Ascending aorta (tissue), 2 donors: ENCODE results near the gene FAM228B. TPM values are rescaled to one million over a fixed set of nuclear protein-coding genes. Genes with fewer than 3 reads are reported as not detected.

Experiments used
- DNase-seq, 2 donors: peaks; one replicate each; pipeline ENCODE4 v3.0.0-alpha.2; 2019; ENCODE audit warnings: low spot score in 2 of 2
- H3K27ac ChIP-seq, 2 donors: fragments of 200-600 bp; sonication (generic); one replicate each; pipeline ENCODE4 v1.5.1; 2016 to 2017; ENCODE audit warnings: mild to moderate bottlenecking in 1 of 2
- H3K27me3 ChIP-seq: fragments of 200-600 bp; sonication (generic); one replicate; pipeline ENCODE4 v1.5.1; 2017
- H3K36me3 ChIP-seq, 2 donors: fragments of 200-600 bp; sonication (generic); one replicate each; pipeline ENCODE4 v1.5.1; 2016
- H3K4me1 ChIP-seq, 2 donors: fragments of 200-600 bp; sonication (generic); one replicate each; pipeline ENCODE4 v1.5.1; 2016 to 2017; ENCODE audit warnings: mild to moderate bottlenecking in 1 of 2
- H3K4me3 ChIP-seq, 2 donors: fragments of 200-600 bp; sonication (generic); one replicate each; pipeline ENCODE4 v1.5.1; 2016 to 2017; ENCODE audit warnings: mild to moderate bottlenecking in 1 of 2
- H3K9me3 ChIP-seq, 2 donors: fragments of 200-600 bp; sonication (generic); one replicate each; pipeline ENCODE4 v1.5.1; 2016
- intact Hi-C: fragments of 100-400 bp; cut with DNase I; formaldehyde crosslinking; loops from one replicate; pipeline ENCODE4 v1.15.1; 2023
- total RNA-seq: library from RNA; depleted of rRNA; stranded (reverse); fragments of >200 nt; gene quantifications from one replicate; pipeline ENCODE4 v1.1.0, GENCODE V29; 2016
- TF ChIP-seq, protein P1 (sequence below), 3 experiments: fragments of 200-600 bp in 2 of 3; fragments of 450-650 bp in 1 of 3; sonication (generic) in 2 of 3; IDR thresholded peaks; one replicate each; pipeline ENCODE4 v1.5.1; 2016 to 2019; ENCODE audit warnings: antibody characterized with exemption in 3 of 3, mild to moderate bottlenecking in 1 of 3, moderate library complexity in 1 of 3

FAM228B gene
- total RNA-seq, 1 donor from 2014 or later = 144 TPM

DNA sequence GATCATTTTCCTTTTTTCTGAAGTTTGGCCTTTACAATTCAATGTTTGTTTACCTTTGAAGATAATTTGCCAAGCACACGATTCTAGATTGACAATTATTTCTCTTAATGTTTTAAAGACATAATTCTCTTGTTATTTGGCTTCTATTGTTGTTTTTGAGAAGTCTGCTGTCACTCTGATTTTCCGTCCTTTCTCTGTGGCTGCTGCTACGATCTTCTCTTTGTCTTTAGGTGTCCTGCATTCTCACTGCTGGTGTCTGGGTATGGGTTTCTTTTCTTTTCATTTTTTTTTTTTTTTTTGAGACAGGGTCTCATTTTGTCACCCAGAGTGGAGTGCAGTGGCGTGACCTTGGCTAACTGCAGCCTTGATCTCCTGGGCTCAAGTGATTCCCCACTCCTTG is 36.4 kb downstream of the FAM228B start:
- intact Hi-C loops = no loop called here
- Histone ChIP-seq H3K36me3 (peaks cover 3 to 16% of the 10 kb centered on the region in 2 donors), H3K4me3 (no peak overlapping the region), H3K27ac (no peak overlapping the region), H3K9me3 (no peaks in the 10 kb centered on the region), H3K4me1 (no peaks in the 10 kb centered on the region), H3K27me3 (no peaks in the 10 kb centered on the region)
- no peak for DNase-seq
- TF ChIP-seq, protein P1, sequence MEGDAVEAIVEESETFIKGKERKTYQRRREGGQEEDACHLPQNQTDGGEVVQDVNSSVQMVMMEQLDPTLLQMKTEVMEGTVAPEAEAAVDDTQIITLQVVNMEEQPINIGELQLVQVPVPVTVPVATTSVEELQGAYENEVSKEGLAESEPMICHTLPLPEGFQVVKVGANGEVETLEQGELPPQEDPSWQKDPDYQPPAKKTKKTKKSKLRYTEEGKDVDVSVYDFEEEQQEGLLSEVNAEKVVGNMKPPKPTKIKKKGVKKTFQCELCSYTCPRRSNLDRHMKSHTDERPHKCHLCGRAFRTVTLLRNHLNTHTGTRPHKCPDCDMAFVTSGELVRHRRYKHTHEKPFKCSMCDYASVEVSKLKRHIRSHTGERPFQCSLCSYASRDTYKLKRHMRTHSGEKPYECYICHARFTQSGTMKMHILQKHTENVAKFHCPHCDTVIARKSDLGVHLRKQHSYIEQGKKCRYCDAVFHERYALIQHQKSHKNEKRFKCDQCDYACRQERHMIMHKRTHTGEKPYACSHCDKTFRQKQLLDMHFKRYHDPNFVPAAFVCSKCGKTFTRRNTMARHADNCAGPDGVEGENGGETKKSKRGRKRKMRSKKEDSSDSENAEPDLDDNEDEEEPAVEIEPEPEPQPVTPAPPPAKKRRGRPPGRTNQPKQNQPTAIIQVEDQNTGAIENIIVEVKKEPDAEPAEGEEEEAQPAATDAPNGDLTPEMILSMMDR (IDR thresholded peaks at IDR 0.05) = no peak

DNA sequence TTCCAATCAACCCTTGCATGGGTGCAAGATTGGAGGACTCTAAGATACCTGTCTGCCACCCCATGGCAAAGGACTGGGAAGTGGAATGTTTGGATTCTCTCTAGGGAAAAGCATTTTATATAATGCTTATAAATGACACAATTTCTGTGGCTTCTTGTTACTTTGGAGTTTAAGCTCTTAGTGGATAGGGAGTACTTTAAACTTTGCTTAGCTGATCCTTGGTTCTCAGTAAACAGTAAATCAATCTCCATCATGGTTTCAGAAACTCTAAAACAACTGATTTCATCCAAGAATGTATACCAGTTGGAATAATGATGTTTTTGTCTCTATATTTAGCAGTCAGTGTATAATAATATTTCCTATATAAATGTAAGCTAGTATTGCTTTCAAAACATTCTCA is 37.5 kb downstream of the FAM228B start:
- H3K9me3 ChIP-seq = no peaks in the 10 kb centered on the region
- intact Hi-C loops = no loop called here
- no peaks in the 10 kb centered on the region for H3K27me3 ChIP-seq
- peaks cover 3 to 16% of the 10 kb centered on the region in 2 donors for H3K36me3 ChIP-seq
- TF ChIP-seq, protein P1 (IDR thresholded peaks at IDR 0.05) = no peak
- H3K4me1 ChIP-seq = no peaks in the 10 kb centered on the region
- no peak overlapping the region for H3K27ac ChIP-seq
- no peak overlapping the region for H3K4me3 ChIP-seq
- no peak for DNase-seq

DNA sequence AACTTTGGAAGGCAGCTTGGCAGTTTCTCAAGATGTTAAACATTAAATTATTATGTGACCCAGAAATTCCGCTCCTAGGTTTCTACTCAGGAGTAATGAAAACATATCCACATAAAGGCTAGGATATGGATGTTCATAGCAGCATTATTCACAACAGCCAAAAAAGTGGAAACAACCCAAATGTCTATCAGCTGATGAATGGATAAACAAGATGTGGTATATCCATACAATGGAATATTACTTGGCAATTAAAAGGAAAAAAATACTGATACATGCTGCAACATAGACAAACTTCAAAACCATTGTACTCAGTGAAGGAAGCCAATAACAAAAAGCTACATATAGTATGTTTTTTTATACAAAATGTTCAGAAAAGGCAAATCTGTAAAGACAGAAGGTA is 39.2 kb downstream of the FAM228B start:
- Histone ChIP-seq H3K9me3 (no peaks in the 10 kb centered on the region), H3K27me3 (no peaks in the 10 kb centered on the region), H3K4me3 (no peak overlapping the region), H3K36me3 (peaks cover 3 to 16% of the 10 kb centered on the region in 2 donors), H3K27ac (no peak overlapping the region), H3K4me1 (no peaks in the 10 kb centered on the region)
- no peak for DNase-seq
- TF ChIP-seq, protein P1 (IDR thresholded peaks at IDR 0.05) = no peak
- intact Hi-C loops = no loop called here

DNA sequence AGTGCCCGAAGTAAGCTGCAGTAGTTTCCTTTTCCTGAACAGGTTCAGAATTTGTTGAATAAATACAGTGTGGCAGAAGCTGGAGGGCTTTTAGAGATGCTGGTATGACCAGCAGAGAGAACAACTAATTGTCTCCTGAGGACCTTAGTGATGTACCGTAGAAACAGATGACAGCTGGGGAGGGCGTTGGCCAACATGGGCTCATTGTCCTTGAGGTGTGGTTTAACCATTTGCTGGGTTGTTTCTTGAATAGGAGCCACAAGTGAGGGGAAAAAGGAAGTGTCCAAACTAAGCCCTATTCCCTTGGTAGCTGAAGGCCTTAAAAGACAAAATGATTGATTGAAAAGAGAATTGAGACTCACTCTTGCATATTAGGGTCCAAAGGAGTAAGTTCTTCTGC is 39.9 kb downstream of the FAM228B start:
- no peaks in the 10 kb centered on the region for H3K4me1 ChIP-seq
- H3K27ac ChIP-seq = no peak overlapping the region
- no peaks in the 10 kb centered on the region for H3K27me3 ChIP-seq
- TF ChIP-seq, protein P1 (IDR thresholded peaks at IDR 0.05) = no peak
- no peak for DNase-seq
- no peaks in the 10 kb centered on the region for H3K9me3 ChIP-seq
- intact Hi-C loops = no loop called here
- H3K4me3 ChIP-seq = no peak overlapping the region
- H3K36me3 ChIP-seq = peaks cover 3 to 16% of the 10 kb centered on the region in 2 donors

DNA sequence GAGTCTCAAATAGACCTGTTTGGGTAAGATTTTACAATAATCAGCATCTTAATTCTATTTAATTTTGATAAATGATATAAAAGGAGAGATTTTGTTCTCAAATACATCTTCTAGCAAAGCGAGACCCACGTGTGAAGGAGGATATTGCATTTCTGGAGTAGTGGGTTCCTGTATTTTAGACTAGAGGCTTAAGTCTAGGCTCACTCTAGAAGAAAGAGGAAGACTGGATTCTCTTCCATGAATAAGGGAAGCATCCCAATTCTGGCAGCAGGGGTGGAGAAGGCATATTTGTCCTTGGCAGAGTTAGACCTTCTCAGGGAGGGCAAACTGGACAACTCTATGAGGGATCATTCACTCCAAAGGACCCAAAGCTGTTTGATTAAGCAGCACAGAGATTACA is 40.3 kb downstream of the FAM228B start:
- H3K27me3 ChIP-seq = no peaks in the 10 kb centered on the region
- intact Hi-C loops = no loop called here
- no peaks in the 10 kb centered on the region for H3K4me1 ChIP-seq
- no peak for DNase-seq
- no peak overlapping the region for H3K27ac ChIP-seq
- no peaks in the 10 kb centered on the region for H3K9me3 ChIP-seq
- no peak overlapping the region for H3K4me3 ChIP-seq
- TF ChIP-seq, protein P1 (IDR thresholded peaks at IDR 0.05) = no peak
- peaks cover 3 to 16% of the 10 kb centered on the region in 2 donors for H3K36me3 ChIP-seq

DNA sequence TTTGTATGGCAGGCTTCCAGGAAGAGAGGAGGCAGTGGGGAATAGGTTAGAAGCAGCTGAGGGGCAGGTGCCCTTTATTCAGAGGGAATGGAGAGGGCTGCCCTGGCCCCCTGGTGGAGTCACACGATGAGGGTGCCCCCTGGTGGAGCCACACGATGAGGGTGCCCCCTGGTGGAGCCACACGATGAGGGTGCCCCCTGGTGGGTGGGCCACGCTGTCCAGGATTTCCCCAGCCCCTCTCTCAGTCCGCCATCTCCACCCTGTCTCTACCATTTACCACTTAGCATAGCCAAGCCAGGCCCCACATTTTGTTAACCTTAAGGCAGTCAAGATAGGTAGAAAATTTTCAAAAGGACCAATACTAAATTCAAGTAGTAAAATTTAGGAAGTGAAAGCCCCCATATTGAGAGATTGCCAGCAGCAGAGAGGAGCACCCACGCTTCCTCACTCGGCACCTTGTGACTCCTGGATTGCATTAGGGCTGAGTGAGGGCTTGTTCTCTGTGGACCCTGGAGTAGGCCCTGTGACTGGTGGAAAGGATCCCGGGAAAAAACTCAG is 41.2 kb downstream of the FAM228B start:
- Histone ChIP-seq H3K4me1 (no peaks in the 10 kb centered on the region), H3K4me3 (no peak overlapping the region), H3K9me3 (no peaks in the 10 kb centered on the region), H3K36me3 (peaks cover 3 to 13% of the 10 kb centered on the region in 2 donors), H3K27ac (no peak overlapping the region), H3K27me3 (no peaks in the 10 kb centered on the region)
- intact Hi-C loops = no loop called here
- DNase-seq = no peak
- TF ChIP-seq, protein P1 (IDR thresholded peaks at IDR 0.05) = peak; percentile 11 to 55 (median 21)
